Renal cortex interstitium (tissue), 11 donors: Measurements from ENCODE around the gene ATCAY. TPM values are rescaled to one million over a fixed set of nuclear protein-coding genes. Genes with fewer than 3 reads are reported as not detected.
"Not testable (repeated sequence)": the region's sequence is repeated elsewhere in the genome, so short reads cannot be mapped to it uniquely, and the experiment has no call there.

Source experiments
- DNase-seq, 11 donors: peaks; one replicate each; pipeline ENCODE4 v3.0.0-alpha.2; 2013; ENCODE audit warnings: low read depth in 9 of 11, low spot score in 4 of 11; ENCODE audit errors: extremely low read depth in 1 of 11
- polyA plus RNA-seq, 3 donors: library from polyadenylated mRNA; unstranded; fragments of 120-200 nt; gene quantifications; one replicate each; pipeline ENCODE4 v1.2.1, GENCODE V29; 2013; ENCODE audit not compliant: insufficient read length in 3 of 3

The ATCAY gene
- polyA plus RNA-seq, 3 donors = 0.33 to 0.51 (median 0.39) TPM

DNA sequence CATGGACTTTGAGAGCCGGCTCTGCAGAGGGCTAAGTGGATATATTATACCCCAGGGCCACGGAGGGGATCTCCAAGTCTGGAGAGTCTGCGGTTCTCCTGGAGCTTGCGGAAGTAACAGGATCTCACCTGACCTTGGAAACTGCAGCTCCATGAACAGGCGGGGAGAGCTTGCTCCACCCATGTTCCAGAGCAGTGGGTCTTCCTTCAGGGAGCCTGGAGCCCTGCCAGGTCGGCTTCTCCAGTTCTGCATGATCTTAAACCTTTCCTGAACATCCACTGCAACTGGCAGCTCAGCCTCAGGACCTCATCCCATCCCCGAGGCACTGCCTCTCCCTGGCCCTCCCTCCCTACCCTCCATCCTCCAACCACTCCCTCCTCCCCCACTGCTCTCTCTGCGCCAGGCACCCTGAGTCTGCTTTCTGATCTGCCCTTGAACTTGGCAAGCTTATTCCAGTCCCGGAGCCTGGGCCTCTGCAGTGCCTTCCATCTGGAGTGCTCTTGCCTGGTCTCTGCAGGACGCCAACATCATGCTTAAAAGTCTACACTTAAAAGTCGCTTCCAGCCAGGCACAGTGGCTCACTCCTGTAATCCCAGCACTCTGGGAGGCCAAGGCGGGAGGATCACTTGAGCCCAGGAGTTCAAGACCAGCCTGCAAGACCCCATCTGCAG is 13.2 kb downstream of the ATCAY start:
- DNase-seq = no peak

DNA sequence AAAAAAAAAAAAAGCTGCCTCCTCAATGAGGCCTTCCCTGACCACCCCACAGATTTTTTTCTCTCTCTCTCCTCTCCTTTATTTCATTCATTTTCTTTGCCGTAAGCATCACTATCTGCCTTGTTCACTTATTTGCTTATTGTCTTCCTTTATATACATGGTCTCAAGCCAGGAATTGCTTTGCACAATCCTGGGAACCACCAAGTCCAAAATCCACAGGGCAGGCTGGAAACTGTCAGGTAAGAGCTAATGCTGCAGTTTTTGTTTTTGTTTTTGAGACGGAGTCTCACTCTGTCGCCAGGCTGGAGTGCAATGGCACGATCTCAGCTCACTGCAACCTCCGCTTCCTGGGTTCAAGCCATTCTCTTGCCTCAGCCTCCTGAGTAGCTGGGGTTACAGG is 14.5 kb downstream of the ATCAY start:
- not testable (repeated sequence) for DNase-seq

DNA sequence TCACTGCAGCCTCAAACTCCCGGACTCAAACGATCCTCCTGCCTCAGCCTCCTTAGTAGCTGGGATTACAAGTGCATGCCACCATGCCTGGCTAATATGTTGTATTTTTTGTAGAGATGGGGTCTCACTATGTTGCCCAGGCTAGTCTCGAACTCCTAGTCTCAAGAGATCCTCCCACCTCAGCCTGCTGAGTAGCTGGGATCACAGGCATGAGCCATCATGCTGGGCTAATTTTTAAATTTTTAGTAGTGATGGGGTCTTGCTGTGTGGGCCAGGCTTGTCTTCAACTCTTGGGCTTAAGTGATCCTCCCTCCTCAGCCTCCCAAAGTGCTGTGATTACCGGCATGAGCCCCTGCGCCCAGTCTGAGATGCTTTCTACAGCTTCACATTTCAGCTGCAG is 15.3 kb downstream of the ATCAY start:
- no peak for DNase-seq

GRCh38 chr19:3897936-3898335 is 17.5 kb downstream of the ATCAY start:
- no peak for DNase-seq

DNA sequence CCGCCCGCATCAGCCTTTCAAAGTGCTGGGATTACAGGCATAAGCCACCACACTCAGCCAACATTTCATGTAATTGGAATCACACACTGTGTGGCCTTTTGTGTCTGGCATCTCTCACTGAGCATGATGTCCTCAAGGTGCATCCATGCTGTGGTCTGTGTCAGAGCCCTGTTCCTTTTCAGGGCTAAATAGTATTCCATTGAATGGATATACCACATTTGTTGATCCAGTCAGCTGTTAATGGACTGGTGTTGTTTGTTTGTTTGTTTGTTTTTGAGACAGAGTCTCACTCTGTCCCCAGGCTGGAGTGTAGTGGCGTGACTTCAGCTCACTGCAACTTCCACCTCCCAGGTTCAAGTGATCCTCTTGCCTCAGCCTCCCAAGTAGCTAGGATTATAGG is 17.9 kb downstream of the ATCAY start:
- DNase-seq = no peak

- DNase-seq = no peak
Observed at GRCh38 chr19:3899531-3900294, 19.2 kb downstream of the ATCAY start.

DNA sequence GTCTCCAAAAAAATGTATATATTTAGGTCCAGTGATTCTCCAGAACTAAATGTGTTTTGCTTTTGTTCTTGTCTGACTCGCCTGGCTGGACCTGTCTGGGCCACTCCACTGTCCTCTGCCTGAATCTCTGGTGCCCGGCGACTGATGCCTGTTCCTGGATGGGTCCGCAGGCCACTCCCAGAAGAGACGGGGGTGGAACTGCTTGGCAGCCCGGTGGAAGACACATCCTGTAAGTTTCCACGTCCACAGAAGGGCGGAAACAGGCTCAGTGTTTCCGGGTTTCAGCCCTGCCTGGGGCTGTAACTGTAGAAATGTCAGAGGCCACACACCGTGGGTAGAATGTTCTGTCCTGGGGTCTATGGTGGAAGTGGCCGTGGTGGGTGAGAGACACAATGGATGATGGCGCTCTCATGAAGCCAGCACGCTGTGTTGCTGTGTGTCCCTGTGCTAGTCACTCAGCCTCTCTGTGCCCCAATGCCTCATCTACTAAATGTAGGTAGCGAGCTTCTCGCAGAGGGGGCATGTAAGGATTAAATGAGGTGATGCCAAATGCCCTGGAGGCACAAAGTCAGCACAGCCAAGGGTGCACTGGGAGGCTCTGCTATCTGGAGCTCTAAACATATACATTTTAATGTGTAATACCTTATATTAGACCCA is 22.0 kb downstream of the ATCAY start:
- DNase-seq = no peak

DNA sequence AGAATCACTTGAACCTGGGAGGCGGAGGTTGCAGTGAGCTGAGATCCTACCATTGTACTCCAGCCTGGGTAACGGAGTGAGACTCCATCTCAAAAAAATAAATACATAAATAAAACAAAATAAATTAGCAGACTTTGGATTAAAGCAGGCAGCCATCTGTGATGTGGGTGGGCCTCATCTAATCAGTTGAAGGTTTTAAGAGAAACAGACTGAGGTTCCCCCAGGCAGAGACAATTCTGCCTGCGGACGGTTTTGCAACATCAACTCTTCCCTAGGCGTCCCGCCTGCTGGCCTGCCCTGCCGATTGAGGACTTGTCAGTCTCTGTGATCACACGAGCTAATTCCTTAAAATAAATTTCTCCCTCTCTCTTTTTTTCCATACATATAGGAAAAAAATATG is 23.7 kb downstream of the ATCAY start:
- DNase-seq = no peak

GRCh38 chr19:3907626-3908265 is 27.3 kb downstream of the ATCAY start:
- DNase-seq = no peak

- no peak for DNase-seq
Observed at GRCh38 chr19:3908266-3909054, 28.0 kb downstream of the ATCAY start.

GRCh38 chr19:3910105-3910504 is 29.6 kb downstream of the ATCAY start:
- DNase-seq = no peak

- no peak for DNase-seq
Observed at GRCh38 chr19:3914199-3914598, 33.7 kb downstream of the ATCAY start.

DNA sequence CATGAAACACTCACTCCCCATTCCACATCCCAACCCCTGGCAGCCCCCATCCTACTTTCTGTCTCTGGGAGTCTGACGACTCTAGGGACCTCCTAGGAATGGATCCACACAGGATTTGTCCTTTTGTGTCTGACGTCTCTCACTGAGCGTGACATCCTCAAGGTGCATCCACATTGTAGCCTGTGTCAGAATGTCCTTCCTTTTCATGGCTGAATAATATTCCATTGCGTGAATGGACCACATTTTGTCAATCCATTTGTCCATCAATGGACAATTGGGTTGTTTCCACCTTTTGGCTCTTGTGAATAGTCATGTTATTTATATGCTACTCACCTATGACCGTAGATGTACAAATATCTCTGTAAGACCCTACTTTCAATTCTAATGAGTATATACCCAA is 35.5 kb downstream of the ATCAY start:
- DNase-seq = no peak

- DNase-seq = no peak
Observed at GRCh38 chr19:3919793-3920192, 39.3 kb downstream of the ATCAY start.

GRCh38 chr19:3923096-3923758 is 42.7 kb downstream of the ATCAY start:
- no peak for DNase-seq

DNA sequence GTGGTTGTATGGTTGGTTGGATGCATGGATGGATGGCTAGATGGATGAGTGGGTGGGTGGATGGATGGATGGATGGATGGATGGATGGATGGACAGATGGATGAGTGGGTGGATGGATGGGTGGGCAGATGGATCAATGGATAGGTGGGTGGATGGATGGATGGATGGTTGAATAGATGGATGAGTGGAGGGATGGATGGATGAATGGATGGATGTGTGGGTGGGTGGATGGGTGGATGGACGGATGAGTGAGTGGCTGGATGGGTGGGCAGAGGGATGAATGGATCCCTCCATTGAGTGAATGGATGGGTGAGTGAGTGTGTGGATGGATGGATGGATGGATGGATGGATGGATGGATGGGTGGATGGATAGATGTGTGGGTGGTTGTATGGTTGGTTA is 43.4 kb downstream of the ATCAY start:
- DNase-seq = no peak

DNA sequence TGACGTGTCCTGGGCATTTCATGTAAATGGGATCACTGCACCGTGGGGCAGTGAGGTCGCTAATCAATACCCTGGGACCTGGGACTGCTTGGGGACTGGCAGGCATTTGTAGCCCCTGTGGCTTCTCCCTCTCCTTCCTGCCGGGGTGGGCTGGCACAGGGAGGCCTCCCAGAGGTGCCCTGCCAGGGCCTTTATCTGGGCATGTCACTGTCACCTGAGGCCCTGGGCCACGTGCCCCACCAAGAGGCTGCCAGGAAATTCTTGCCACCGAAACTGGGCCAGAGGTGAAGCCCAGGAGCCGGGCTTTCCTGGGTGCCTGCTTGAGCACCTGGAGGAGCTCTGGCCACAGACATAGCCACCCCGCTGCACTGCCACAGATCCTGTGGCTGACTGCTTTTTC is 50.6 kb downstream of the ATCAY start:
- no peak for DNase-seq

- no peak for DNase-seq
Observed at GRCh38 chr19:3932931-3933810, 52.7 kb downstream of the ATCAY start, which contains the start of gene NMRK2. NMRK2 (plus strand) TSS chr19:3933069; CDS start chr19:3933672, 603 bp downstream.
